22Rv1 (cell line): ENCODE results near the gene NOL11.

Experiments used
- H3K27ac ChIP-seq: fragments of 450-650 bp; 2 replicates; pipeline ENCODE4 v1.5.1; 2017
- CTCF ChIP-seq: fragments of 450-650 bp; IDR thresholded peaks from 2 replicates; pipeline ENCODE4 v1.5.1; 2017; ENCODE audit warnings: mild to moderate bottlenecking
- ZFX ChIP-seq: fragments of 450-650 bp; IDR thresholded peaks from 2 replicates; pipeline ENCODE4 v1.6.1; 2017; ENCODE audit warnings: antibody characterized with exemption, borderline replicate concordance

NOL11 gene

GRCh38 chr17:67772679-67773078, 54.9 kb downstream of the NOL11 start:
- no peak overlapping the region for H3K27ac ChIP-seq
- TF ChIP-seq ZFX (no peak), CTCF (no peak)

GRCh38 chr17:67773246-67773645, 55.5 kb downstream of the NOL11 start:
- TF ChIP-seq ZFX (no peak), CTCF (no peak)
- H3K27ac ChIP-seq: no peak overlapping the region

GRCh38 chr17:67779098-67779672, 61.4 kb downstream of the NOL11 start:
- TF ChIP-seq ZFX: no peak
- TF ChIP-seq CTCF: peak; percentile 94

GRCh38 chr17:67784364-67785121, 66.8 kb downstream of the NOL11 start:
- TF ChIP-seq CTCF (no peak), ZFX (no peak)
- H3K27ac ChIP-seq: no peak overlapping the region

More at GRCh38 chr17:67779098-67779672, 61.4 kb downstream of the NOL11 start:
- peak overlapping the region; percentile 37 for H3K27ac ChIP-seq

- TF ChIP-seq ZFX (no peak), CTCF (no peak)
- no peak overlapping the region for H3K27ac ChIP-seq
Measured at GRCh38 chr17:67785122-67785477, 67.4 kb downstream of the NOL11 start.

- H3K27ac ChIP-seq: no peak overlapping the region
- TF ChIP-seq CTCF (no peak), ZFX (no peak)
Measured at GRCh38 chr17:67785504-67785903, 67.8 kb downstream of the NOL11 start.
